ENCODE results near the gene VWCE. TPM values are rescaled to one million over a fixed set of nuclear protein-coding genes. Genes with fewer than 3 reads are reported as not detected.
"Not testable (repeated sequence)": the region's sequence is repeated elsewhere in the genome, so short reads cannot be mapped to it uniquely, and the experiment has no call there.

VWCE gene
- total RNA-seq, 4 donors from 2014 or later, result 0.32 to 1.4 (median 0.58) TPM

GRCh38 chr11:61241526-61241925 is 53.6 kb downstream of the VWCE start:
- H3K27ac ChIP-seq (replicated peaks in 1 of 4); H3K4me1 ChIP-seq; H3K27me3 ChIP-seq; H3K36me3 ChIP-seq; DNase-seq (ENCODE audit: extremely low spot score); intact Hi-C loops (cut with DNase I); H3K4me3 ChIP-seq; H3K9me3 ChIP-seq: not testable (repeated sequence)
- no CpG with 5 or more reads among the region's 5 CpGs for WGBS

- H3K4me1 ChIP-seq; H3K27me3 ChIP-seq; H3K27ac ChIP-seq (replicated peaks in 1 of 4); H3K9me3 ChIP-seq; intact Hi-C loops (cut with DNase I); H3K36me3 ChIP-seq; DNase-seq (ENCODE audit: extremely low spot score); H3K4me3 ChIP-seq: not testable (repeated sequence)
- WGBS, result no CpG with 5 or more reads among the region's 8 CpGs
Observed at GRCh38 chr11:61240875-61241274, 54.2 kb downstream of the VWCE start, which contains the start of gene PGA5. PGA5 (plus strand) TSS chr11:61241175; CDS start chr11:61241227, 52 bp downstream.

GRCh38 chr11:61240288-61240687 is 54.8 kb downstream of the VWCE start:
- WGBS, result 62% methylated on average over 8 of the region's 8 CpGs
- H3K27me3 ChIP-seq; H3K27ac ChIP-seq (replicated peaks in 1 of 4); H3K36me3 ChIP-seq; H3K4me3 ChIP-seq; DNase-seq (ENCODE audit: extremely low spot score); intact Hi-C loops (cut with DNase I); H3K4me1 ChIP-seq; H3K9me3 ChIP-seq: not testable (repeated sequence)

GRCh38 chr11:61237130-61237529 is 58.0 kb downstream of the VWCE start:
- H3K36me3 ChIP-seq; H3K4me1 ChIP-seq; H3K27ac ChIP-seq (replicated peaks in 1 of 4); intact Hi-C loops (cut with DNase I); H3K4me3 ChIP-seq; DNase-seq (ENCODE audit: extremely low spot score); H3K27me3 ChIP-seq; H3K9me3 ChIP-seq: not testable (repeated sequence)
- no CpG with 5 or more reads among the region's 4 CpGs for WGBS

GRCh38 chr11:61232548-61233145 is 62.5 kb downstream of the VWCE start:
- H3K27me3 ChIP-seq; DNase-seq (ENCODE audit: extremely low spot score); H3K4me1 ChIP-seq; H3K36me3 ChIP-seq; H3K27ac ChIP-seq (replicated peaks in 1 of 4); H3K9me3 ChIP-seq; intact Hi-C loops (cut with DNase I); H3K4me3 ChIP-seq: not testable (repeated sequence)
- WGBS, result no CpG with 5 or more reads among the region's 3 CpGs

- no CpG with 5 or more reads among the region's 5 CpGs for WGBS
- H3K27me3 ChIP-seq; H3K27ac ChIP-seq (replicated peaks in 1 of 4); H3K4me1 ChIP-seq; DNase-seq (ENCODE audit: extremely low spot score); H3K36me3 ChIP-seq; intact Hi-C loops (cut with DNase I); H3K9me3 ChIP-seq; H3K4me3 ChIP-seq: not testable (repeated sequence)
Observed at GRCh38 chr11:61231585-61231984, 63.5 kb downstream of the VWCE start.

- intact Hi-C loops (cut with DNase I), result not testable (repeated sequence)
Observed at GRCh38 chr11:61231033-61231432, 64.1 kb downstream of the VWCE start.

GRCh38 chr11:61229458-61229857 is 65.7 kb downstream of the VWCE start:
- H3K27ac ChIP-seq (replicated peaks in 1 of 4); H3K27me3 ChIP-seq; H3K4me3 ChIP-seq; intact Hi-C loops (cut with DNase I); H3K4me1 ChIP-seq; H3K36me3 ChIP-seq; DNase-seq (ENCODE audit: extremely low spot score); H3K9me3 ChIP-seq: not testable (repeated sequence)
- WGBS, result no CpG with 5 or more reads among the region's 6 CpGs

More at GRCh38 chr11:61231033-61231432, 64.1 kb downstream of the VWCE start:
- H3K27me3 ChIP-seq; DNase-seq (ENCODE audit: extremely low spot score); H3K4me3 ChIP-seq; H3K27ac ChIP-seq (replicated peaks in 1 of 4); H3K9me3 ChIP-seq; H3K36me3 ChIP-seq; H3K4me1 ChIP-seq: not testable (repeated sequence)
- WGBS, result no CpG with 5 or more reads among the region's 15 CpGs

- intact Hi-C loops (cut with DNase I); H3K27ac ChIP-seq (replicated peaks in 1 of 4); DNase-seq (ENCODE audit: extremely low spot score); H3K4me1 ChIP-seq; H3K27me3 ChIP-seq; H3K9me3 ChIP-seq; H3K4me3 ChIP-seq; H3K36me3 ChIP-seq: not testable (repeated sequence)
- no CpG with 5 or more reads among the region's 10 CpGs for WGBS
Observed at GRCh38 chr11:61226457-61227137, 68.5 kb downstream of the VWCE start.

- H3K27ac ChIP-seq (replicated peaks in 1 of 4); H3K36me3 ChIP-seq; H3K4me1 ChIP-seq; H3K4me3 ChIP-seq; DNase-seq (ENCODE audit: extremely low spot score); H3K27me3 ChIP-seq; intact Hi-C loops (cut with DNase I); H3K9me3 ChIP-seq: not testable (repeated sequence)
- WGBS, result no CpG with 5 or more reads among the region's 5 CpGs
Observed at GRCh38 chr11:61222692-61223091, 72.4 kb downstream of the VWCE start.

GRCh38 chr11:61222047-61222446 is 73.1 kb downstream of the VWCE start, which contains the start of gene PGA4:
PGA4 (plus strand) TSS chr11:61222347; CDS start chr11:61222401, 54 bp downstream.
- H3K27ac ChIP-seq (replicated peaks in 1 of 4); H3K4me1 ChIP-seq; H3K9me3 ChIP-seq; DNase-seq (ENCODE audit: extremely low spot score); intact Hi-C loops (cut with DNase I); H3K27me3 ChIP-seq; H3K36me3 ChIP-seq; H3K4me3 ChIP-seq: not testable (repeated sequence)
- no CpG with 5 or more reads among the region's 8 CpGs for WGBS

GRCh38 chr11:61219016-61219415 is 76.1 kb downstream of the VWCE start:
- H3K27me3 ChIP-seq; H3K36me3 ChIP-seq; H3K27ac ChIP-seq (replicated peaks in 1 of 4); H3K4me3 ChIP-seq; intact Hi-C loops (cut with DNase I); DNase-seq (ENCODE audit: extremely low spot score); H3K9me3 ChIP-seq; H3K4me1 ChIP-seq: not testable (repeated sequence)
- WGBS, result 87% methylated on average over 5 of the region's 5 CpGs

- H3K4me3 ChIP-seq; H3K27ac ChIP-seq (replicated peaks in 1 of 4); H3K9me3 ChIP-seq; intact Hi-C loops (cut with DNase I); H3K27me3 ChIP-seq; H3K4me1 ChIP-seq; DNase-seq (ENCODE audit: extremely low spot score); H3K36me3 ChIP-seq: not testable (repeated sequence)
- WGBS, result no CpG with 5 or more reads among the region's 4 CpGs
Observed at GRCh38 chr11:61218306-61218705, 76.8 kb downstream of the VWCE start.

Data from esophagus muscularis mucosa (tissue), 4 donors.